Measurements from ENCODE around the gene FKBP3. TPM values are rescaled to one million over a fixed set of nuclear protein-coding genes. Genes with fewer than 3 reads are reported as not detected.

The FKBP3 gene
- total and polyA plus RNA-seq, 2 of the 8 experiments (the other 6 are each of a cell fraction or from before 2014, with no cell fraction given): 36.0 to 149 TPM

- TF ChIP-seq YY1 (IDR thresholded peaks at IDR 0.05; ENCODE audit: low read depth, low read length): no peak
- TF ChIP-seq KDM5A (IDR thresholded peaks at IDR 0.05; ENCODE audit: low read length): no peak
- no peak for TF ChIP-seq CEBPB (IDR thresholded peaks at IDR 0.05; ENCODE audit: low read depth, low read length)
Observed at GRCh38 chr14:45095143-45095542, 39.1 kb downstream of the FKBP3 start (continued).

Measured in H1 (cell line).